Endothelial cell of umbilical vein (primary cell): ENCODE results near the gene GAL3ST3.
A peak's percentile ranks its signal among the peaks of the same experiment; 100 is the strongest.

Source experiments
- CTCF ChIP-seq, 2 donors: IDR thresholded peaks; 1 replicate in 1 of 2; 2 replicates in 1 of 2; pipeline ENCODE4 v1.5.1; 2011; ENCODE audit warnings: low read length in 2 of 2, mild to moderate bottlenecking in 2 of 2, moderate library complexity in 2 of 2, control low read depth in 1 of 2, inconsistent platforms in 1 of 2, low read depth in 1 of 2; ENCODE audit not compliant: insufficient read depth in 1 of 2; ENCODE audit errors: extremely low read depth in 1 of 2
- EZH2 ChIP-seq: IDR thresholded peaks from 2 replicates; pipeline ENCODE4 v1.6.1; 2012; ENCODE audit warnings: borderline replicate concordance, low read depth, mild to moderate bottlenecking, moderate library complexity, low read length, inconsistent platforms; ENCODE audit not compliant: severe bottlenecking
- FOS ChIP-seq: IDR thresholded peaks from 2 replicates; pipeline ENCODE4 v1.6.1; 2011; ENCODE audit warnings: mild to moderate bottlenecking, low read length, moderate library complexity, borderline replicate concordance; ENCODE audit not compliant: insufficient read depth
- GATA2 ChIP-seq: IDR thresholded peaks from 2 replicates; pipeline ENCODE4 v1.7.0; 2011; ENCODE audit warnings: low read depth, mild to moderate bottlenecking, moderate library complexity, mixed read lengths, low read length; ENCODE audit not compliant: insufficient read length, insufficient read depth
- JUN ChIP-seq: IDR thresholded peaks from 2 replicates; pipeline ENCODE4 v1.6.1; 2011; ENCODE audit warnings: borderline replicate concordance, low read depth; ENCODE audit not compliant: insufficient read length, insufficient read depth
- MAX ChIP-seq: IDR thresholded peaks from 2 replicates; pipeline ENCODE4 v1.6.1; 2011; ENCODE audit not compliant: insufficient read depth, insufficient read length
- MYC ChIP-seq: IDR thresholded peaks from one replicate; pipeline ENCODE4 v1.6.1; 2011; ENCODE audit warnings: mild to moderate bottlenecking, low read depth, low read length
- POLR2A ChIP-seq: IDR thresholded peaks from 2 replicates; pipeline ENCODE4 v1.6.1; 2012; ENCODE audit warnings: low read depth, mild to moderate bottlenecking, control low read depth, low read length
- POLR2AphosphoS5 ChIP-seq: IDR thresholded peaks from 2 replicates; pipeline ENCODE4 v1.6.1; 2012; ENCODE audit warnings: low read depth, mild to moderate bottlenecking, control low read depth, low read length, moderate library complexity; ENCODE audit not compliant: insufficient read depth

GRCh38 chr11:66020618-66021357, 28.2 kb downstream of the GAL3ST3 start:
- TF ChIP-seq POLR2A = no peak
- no peak for TF ChIP-seq CTCF (IDR thresholded peaks at IDR 0.05; ENCODE audit: extremely low read depth in 1 of 2, insufficient read depth in 1 of 2, low read depth in 1 of 2, low read length in 2 of 2)
- TF ChIP-seq FOS = peak; percentile 86
- TF ChIP-seq EZH2 = no peak
- TF ChIP-seq MAX = no peak
- peak; percentile 87 for TF ChIP-seq POLR2AphosphoS5
- TF ChIP-seq MYC = no peak
- peak; percentile 68 for TF ChIP-seq JUN
- TF ChIP-seq GATA2 = no peak
